Colon (tissue), 2 donors: ENCODE data around the gene EPHB3.

Source experiments
- FAIRE-seq: peaks from 2 replicates; lab custom pipeline; 2012; peaks lifted over from hg19 to GRCh38; lab: Jason Lieb, UNC
- donor health status: control.
- donor health status: control.

Gene EPHB3

GRCh38 chr3:184564685-184565385, 3.2 kb downstream of the EPHB3 start:
- FAIRE-seq = no peak

GRCh38 chr3:184565421-184566211, 4.0 kb downstream of the EPHB3 start:
- FAIRE-seq = no peak

DNA sequence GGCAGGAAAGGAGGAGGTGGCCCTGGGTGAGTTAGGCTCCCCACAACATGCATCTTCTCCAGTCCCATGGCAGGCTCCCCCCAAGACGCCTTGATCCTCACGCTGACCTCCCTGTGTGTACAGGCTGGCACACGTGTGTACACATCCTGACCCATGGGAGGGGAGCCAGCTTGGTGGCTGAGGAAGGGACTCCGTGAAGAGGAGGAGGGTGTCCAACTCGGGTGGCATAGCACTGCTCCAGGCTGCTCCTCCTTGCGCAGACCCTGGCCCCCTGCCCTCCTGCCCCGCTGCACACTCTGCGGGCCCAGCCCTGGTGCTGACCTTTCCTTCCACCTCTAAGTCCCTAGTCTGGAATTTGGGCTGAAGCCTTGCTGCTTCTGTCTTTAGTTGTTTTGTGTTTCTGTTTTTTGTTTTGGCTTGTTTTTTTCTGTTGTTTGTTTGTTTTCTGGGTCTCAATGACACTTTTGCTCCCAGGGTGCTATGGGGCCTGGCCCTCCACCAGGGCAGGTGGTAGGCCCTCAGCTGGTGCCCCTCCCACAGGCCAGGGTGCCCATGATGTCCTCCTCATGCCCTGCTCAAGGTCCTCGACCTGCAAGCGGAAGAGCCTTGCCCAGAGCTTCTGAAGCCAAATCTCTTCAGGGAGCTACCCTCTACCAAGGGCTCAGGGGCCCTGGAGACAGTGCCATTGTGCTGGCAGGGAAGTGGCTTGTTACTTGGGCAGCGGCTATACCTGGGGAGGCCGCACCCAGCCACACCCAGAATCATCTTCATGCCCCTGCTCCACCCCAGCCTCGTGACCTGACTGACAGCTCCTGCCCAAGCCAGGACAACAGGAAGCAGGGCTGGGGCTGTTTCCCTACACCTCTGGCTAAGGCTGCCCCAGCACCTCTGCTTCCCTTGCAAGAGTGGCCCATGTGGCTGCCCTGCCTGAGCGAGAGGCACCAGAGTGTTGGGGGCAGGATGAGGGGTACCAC, 5.1 kb downstream of the EPHB3 start:
- FAIRE-seq = no peak

DNA sequence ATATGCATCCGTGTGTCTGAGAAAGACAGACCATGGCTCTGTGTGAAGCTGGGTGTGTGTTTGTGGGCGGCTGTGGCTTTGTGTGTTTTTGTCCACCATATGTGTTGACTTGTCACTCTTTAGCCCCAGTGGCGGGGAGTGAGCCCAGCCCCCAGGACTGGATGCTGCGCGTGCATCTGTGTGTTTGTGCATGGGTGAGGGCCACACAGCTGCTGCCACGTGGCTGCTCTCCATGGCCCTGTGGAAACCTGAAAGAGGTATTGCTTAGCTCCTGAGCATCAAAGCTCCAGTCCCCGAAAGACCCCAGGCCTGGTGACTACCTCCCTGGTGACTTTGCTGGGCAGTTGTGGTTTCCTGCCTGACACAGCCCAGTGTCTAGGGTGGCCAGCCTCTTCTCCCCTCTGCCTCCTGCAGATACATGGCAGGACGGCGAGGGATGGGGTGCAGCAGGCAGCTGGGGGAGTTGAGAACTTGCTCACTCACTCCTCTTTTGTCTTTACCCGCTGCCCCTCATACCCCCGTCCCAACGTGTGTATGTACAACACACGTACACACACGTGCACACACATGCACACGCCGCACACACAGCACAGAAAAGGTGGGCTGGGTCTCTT, 6.5 kb downstream of the EPHB3 start:
- no peak for FAIRE-seq

- FAIRE-seq = no peak
These were observed 7.0 kb downstream of the EPHB3 start for GRCh38 chr3:184568560-184568923.

DNA sequence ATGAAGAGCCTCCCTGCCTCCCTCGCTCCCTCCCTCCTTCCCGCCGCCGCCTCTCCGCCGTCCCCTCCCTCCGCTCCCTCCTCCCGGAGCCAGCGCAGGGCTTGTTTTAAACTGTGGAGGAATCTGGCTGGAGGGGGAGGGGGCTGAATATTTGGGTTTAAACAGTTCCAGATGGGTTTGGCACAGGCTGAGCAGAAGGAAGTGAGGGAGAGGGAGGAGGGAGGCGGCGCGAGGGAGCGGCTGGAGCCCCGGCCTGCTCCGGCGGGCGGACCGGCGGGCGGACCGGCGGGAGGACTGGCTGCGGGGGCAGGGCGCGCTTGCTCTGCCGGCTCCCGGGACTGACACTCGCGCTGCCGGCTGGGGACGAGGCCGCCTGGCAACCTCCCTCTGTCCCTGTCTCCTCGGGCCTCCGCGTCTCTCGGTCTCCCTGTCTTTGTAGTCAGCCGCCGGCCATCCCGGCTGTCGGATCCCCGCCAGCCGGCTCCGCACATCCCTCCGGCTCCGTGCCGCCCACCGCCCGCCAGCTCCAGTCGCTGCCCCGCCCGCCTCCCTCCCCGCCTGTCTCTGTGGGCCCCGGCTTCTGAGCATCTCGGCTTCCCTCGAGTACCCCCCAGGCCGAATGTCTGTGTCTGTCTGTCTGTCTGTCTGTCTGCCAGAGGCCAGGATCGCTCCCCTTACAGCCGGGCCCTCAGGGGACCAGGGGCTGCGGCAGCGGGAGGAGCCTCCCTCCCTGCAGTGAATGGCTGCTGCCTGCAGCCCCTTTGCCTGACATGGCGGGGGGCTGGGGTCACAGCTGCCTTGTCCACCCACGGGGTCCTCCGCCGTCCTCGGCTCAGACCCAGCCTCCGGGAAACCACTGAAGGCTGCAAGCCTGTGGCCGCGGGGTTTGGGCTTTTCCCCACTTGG, 7.6 kb downstream of the EPHB3 start:
- FAIRE-seq = no peak

GRCh38 chr3:184570035-184570434, 8.4 kb downstream of the EPHB3 start:
- no peak for FAIRE-seq

GRCh38 chr3:184570489-184570888, 8.9 kb downstream of the EPHB3 start:
- FAIRE-seq = no peak

GRCh38 chr3:184571750-184572377, 10.3 kb downstream of the EPHB3 start:
- no peak for FAIRE-seq

- no peak for FAIRE-seq
These were observed 11.2 kb downstream of the EPHB3 start for GRCh38 chr3:184572633-184573270.

GRCh38 chr3:184574515-184575417, 13.2 kb downstream of the EPHB3 start:
- no peak for FAIRE-seq

DNA sequence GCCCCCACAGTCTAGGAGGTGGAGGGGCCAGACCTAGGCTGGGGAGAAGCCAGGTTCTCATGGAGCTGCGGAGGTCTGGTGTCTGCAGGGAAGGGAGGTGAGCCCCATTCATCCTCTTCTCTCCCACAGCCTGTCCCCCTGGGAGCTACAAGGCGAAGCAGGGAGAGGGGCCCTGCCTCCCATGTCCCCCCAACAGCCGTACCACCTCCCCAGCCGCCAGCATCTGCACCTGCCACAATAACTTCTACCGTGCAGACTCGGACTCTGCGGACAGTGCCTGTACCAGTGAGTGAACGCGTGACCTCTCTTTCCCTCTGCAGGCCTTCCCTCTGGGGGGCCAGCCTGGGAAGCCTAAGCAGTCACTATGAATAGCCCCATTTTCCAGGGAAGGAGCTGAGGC, 14.1 kb downstream of the EPHB3 start:
- FAIRE-seq = no peak

- no peak for FAIRE-seq
These were observed 15.1 kb downstream of the EPHB3 start for GRCh38 chr3:184576457-184577240.

GRCh38 chr3:184577546-184577945, 16.0 kb downstream of the EPHB3 start:
- no peak for FAIRE-seq

DNA sequence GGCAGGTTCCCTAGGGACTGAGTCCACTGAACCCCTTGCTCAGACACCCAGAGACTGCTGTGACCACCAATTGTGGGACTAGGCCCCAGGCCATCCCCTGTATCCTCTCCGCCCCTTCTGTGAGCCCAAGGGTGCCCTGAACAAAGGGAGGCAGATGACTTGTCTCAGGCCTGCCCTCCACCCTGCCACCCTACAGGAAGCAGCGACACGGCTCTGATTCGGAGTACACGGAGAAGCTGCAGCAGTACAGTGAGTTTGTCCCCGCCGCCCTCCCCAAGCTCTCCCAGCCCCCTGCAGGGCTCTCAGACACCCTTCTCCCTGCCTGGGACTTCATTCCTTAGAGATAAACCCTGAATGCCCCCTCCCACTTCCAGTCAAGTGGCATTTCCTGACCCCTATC, 16.6 kb downstream of the EPHB3 start:
- no peak for FAIRE-seq

- no peak for FAIRE-seq
These were observed 17.2 kb downstream of the EPHB3 start for GRCh38 chr3:184578822-184579221.

DNA sequence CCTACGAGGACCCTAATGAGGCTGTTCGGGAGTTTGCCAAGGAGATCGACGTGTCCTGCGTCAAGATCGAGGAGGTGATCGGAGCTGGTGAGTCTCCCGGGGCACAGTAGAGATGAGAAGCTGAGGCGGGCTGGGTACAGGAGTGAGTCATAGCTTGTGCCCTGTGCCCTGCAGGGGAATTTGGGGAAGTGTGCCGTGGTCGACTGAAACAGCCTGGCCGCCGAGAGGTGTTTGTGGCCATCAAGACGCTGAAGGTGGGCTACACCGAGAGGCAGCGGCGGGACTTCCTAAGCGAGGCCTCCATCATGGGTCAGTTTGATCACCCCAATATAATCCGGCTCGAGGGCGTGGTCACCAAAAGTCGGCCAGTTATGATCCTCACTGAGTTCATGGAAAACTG, 17.9 kb downstream of the EPHB3 start:
- FAIRE-seq = no peak

DNA sequence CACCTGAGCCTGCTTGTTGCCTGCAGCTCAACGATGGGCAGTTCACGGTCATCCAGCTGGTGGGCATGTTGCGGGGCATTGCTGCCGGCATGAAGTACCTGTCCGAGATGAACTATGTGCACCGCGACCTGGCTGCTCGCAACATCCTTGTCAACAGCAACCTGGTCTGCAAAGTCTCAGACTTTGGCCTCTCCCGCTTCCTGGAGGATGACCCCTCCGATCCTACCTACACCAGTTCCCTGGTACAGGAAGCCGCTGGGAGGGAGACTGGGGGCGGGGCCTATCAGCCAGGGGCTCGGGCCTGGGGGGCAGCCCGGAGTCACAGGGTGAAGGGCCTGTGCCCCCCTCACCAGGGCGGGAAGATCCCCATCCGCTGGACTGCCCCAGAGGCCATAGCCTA, 18.8 kb downstream of the EPHB3 start:
- FAIRE-seq = no peak
